SK-N-SH (cell line): ENCODE data around the gene LCNL1. TPM values are rescaled to one million over a fixed set of nuclear protein-coding genes. Genes with fewer than 3 reads are reported as not detected.

Experiments
- CTCF ChIA-PET: fragments of 300-600, 350-600 bp; formaldehyde crosslinking; extraction: SDS; loops from one replicate; lab custom pipeline; 2021; lab: Yijun Ruan, JAX
- POLR2A ChIA-PET: fragments of 350-600 bp; sonication (Branson Sonifier 250); formaldehyde crosslinking; extraction: SDS; loops from one replicate; lab custom pipeline; 2020; ENCODE audit warnings: antibody characterized with exemption, inconsistent platforms; lab: Yijun Ruan, JAX
- DNase-seq: peaks from one replicate; pipeline ENCODE4 v3.0.0; 2012
- H2AFZ ChIP-seq: fragments of 200-600 bp; sonication (generic); 2 replicates; pipeline ENCODE4 v1.8.1; 2016; ENCODE audit warnings: antibody characterized with exemption, mild to moderate bottlenecking, low read depth
- H3F3A ChIP-seq: fragments of 200-600 bp; sonication (generic); replicated peaks from 2 replicates; pipeline ENCODE3; 2016; ENCODE audit warnings: antibody characterized with exemption, mild to moderate bottlenecking; ENCODE audit not compliant: insufficient read depth
- H3K27ac ChIP-seq, 2 experiments: fragments of 200-500 bp in 1 of 2; fragments of 200-600 bp in 1 of 2; sonication (Bioruptor generic) in 1 of 2; sonication (generic), shearing (Covaris generic) in 1 of 2; 2 replicates each; pipeline versions ENCODE4 v1.5.1 to v1.6.1; 2014 to 2016; ENCODE audit warnings: low read depth in 2 of 2, inconsistent platforms in 1 of 2, low read length in 1 of 2, mild to moderate bottlenecking in 1 of 2, mixed read lengths in 1 of 2
- H3K27me3 ChIP-seq: fragments of 200-600 bp; sonication (generic), shearing (Covaris generic); 2 replicates; pipeline ENCODE4 v1.6.1; 2016; ENCODE audit warnings: mixed run types; ENCODE audit not compliant: insufficient read depth
- H3K36me3 ChIP-seq, 2 experiments: fragments of 200-500 bp in 1 of 2; fragments of 200-600 bp in 1 of 2; sonication (Bioruptor generic) in 1 of 2; sonication (generic) in 1 of 2; replicated peaks in 1 of 2; 2 replicates each; pipeline versions ENCODE3 to v1.5.1; 2014 to 2016; ENCODE audit warnings: low read length in 1 of 2, mild to moderate bottlenecking in 1 of 2; ENCODE audit not compliant: insufficient read depth in 2 of 2, control insufficient read depth in 1 of 2
- H3K4me1 ChIP-seq, 2 experiments: fragments of 200-500 bp in 1 of 2; fragments of 200-600 bp in 1 of 2; sonication (Bioruptor generic) in 1 of 2; sonication (generic), shearing (Covaris generic) in 1 of 2; 2 replicates each; pipeline versions ENCODE4 v1.5.1 to v1.6.1; 2014 to 2016; ENCODE audit warnings: low read depth in 1 of 2, low read length in 1 of 2, mixed run types in 1 of 2; ENCODE audit not compliant: insufficient read depth in 2 of 2, control insufficient read depth in 1 of 2
- H3K4me2 ChIP-seq: fragments of 200-600 bp; sonication (generic), shearing (Covaris generic); 2 replicates; pipeline ENCODE4 v1.6.1; 2017; ENCODE audit warnings: mixed run types
- H3K4me3 ChIP-seq, 2 experiments: fragments of 200-500 bp in 1 of 2; fragments of 200-600 bp in 1 of 2; sonication (Bioruptor generic) in 1 of 2; sonication (generic), shearing (Covaris generic) in 1 of 2; 2 replicates each; pipeline versions ENCODE4 v1.5.1 to v1.8.1; 2014 to 2016; ENCODE audit warnings: low read depth in 2 of 2, inconsistent platforms in 1 of 2, low read length in 1 of 2, mild to moderate bottlenecking in 1 of 2, mixed read lengths in 1 of 2, moderate library complexity in 1 of 2
- H3K79me2 ChIP-seq: fragments of 200-600 bp; sonication (generic); 2 replicates; pipeline ENCODE4 v1.8.1; 2017; ENCODE audit warnings: mild to moderate bottlenecking; ENCODE audit not compliant: insufficient read depth
- H3K9ac ChIP-seq: fragments of 200-600 bp; sonication (generic); 2 replicates; pipeline ENCODE4 v1.6.1; 2017; ENCODE audit warnings: mixed run types
- H3K9me2 ChIP-seq: fragments of 200-600 bp; sonication (generic); 2 replicates; pipeline ENCODE4 v1.6.1; 2017; ENCODE audit warnings: mixed run types
- H3K9me3 ChIP-seq: fragments of 200-600 bp; sonication (generic); 2 replicates; pipeline ENCODE4 v1.6.1; 2017; ENCODE audit warnings: mixed run types, mild to moderate bottlenecking, moderate library complexity
- H4K20me1 ChIP-seq: fragments of 200-600 bp; sonication (generic); 2 replicates; pipeline ENCODE4 v1.6.1; 2017; ENCODE audit warnings: mild to moderate bottlenecking, mixed run types; ENCODE audit not compliant: insufficient read depth
- EP300 ChIP-seq, 2 experiments: IDR thresholded peaks; 2 replicates each; pipeline versions ENCODE4 v1.4.0 to v1.6.1; 2012; ENCODE audit warnings: borderline replicate concordance in 1 of 2, low read depth in 1 of 2, low read length in 1 of 2
- EZH2phosphoT487 ChIP-seq: fragments of 200-600 bp; sonication (generic); IDR thresholded peaks from 2 replicates; pipeline ENCODE4 v1.6.1; 2017; ENCODE audit warnings: low read depth, mixed run types, mild to moderate bottlenecking, antibody characterized with exemption, moderate library complexity, borderline replicate concordance
- FOSL2 ChIP-seq: IDR thresholded peaks from 2 replicates; pipeline ENCODE4 v1.4.0; 2012; ENCODE audit warnings: low read depth, mild to moderate bottlenecking, moderate library complexity, borderline replicate concordance
- IRF3 ChIP-seq: fragments of 150-350 bp; IDR thresholded peaks from 2 replicates; pipeline ENCODE4 v1.6.1; 2016; ENCODE audit warnings: mild to moderate bottlenecking, low read depth, low read length
- NRF1 ChIP-seq: IDR thresholded peaks from 2 replicates; pipeline ENCODE4 v1.6.1; 2012; ENCODE audit warnings: low read depth, mild to moderate bottlenecking, low read length
- REST ChIP-seq: IDR thresholded peaks from 2 replicates; pipeline ENCODE4 v1.6.1; 2012; ENCODE audit warnings: mild to moderate bottlenecking, low read depth, low read length, moderate library complexity
- RFX5 ChIP-seq: IDR thresholded peaks from 2 replicates; pipeline ENCODE4 v1.6.1; 2012; ENCODE audit warnings: mild to moderate bottlenecking, improper control_type of control experiment, low read length
- TEAD4 ChIP-seq: IDR thresholded peaks from 2 replicates; pipeline ENCODE4 v1.4.0; 2012; ENCODE audit warnings: mild to moderate bottlenecking, borderline replicate concordance; ENCODE audit not compliant: insufficient read depth
- USF1 ChIP-seq: IDR thresholded peaks from 2 replicates; pipeline ENCODE4 v1.4.0; 2012; ENCODE audit warnings: low read depth, borderline replicate concordance
- WGBS: methylation state at CpG from one replicate; pipeline ENCODE4 v1.1.6; 2017; ENCODE audit warnings: low lambda C conversion rate; 5-methylcytosine and 5-hydroxymethylcytosine counted together
- polyA plus RNA-seq, 3 experiments: library from polyadenylated mRNA; depleted of rRNA; stranded (reverse); fragments of >200 nt; gene quantifications; 2 replicates each; pipeline ENCODE4 v1.2.3, GENCODE V29; 2012

LCNL1 gene
- polyA plus RNA-seq, 1 of the 3 experiments (the other 2 are of a cell fraction) = not detected

- Histone ChIP-seq H3K27me3 (no peaks in the 10 kb centered on the region), H3F3A (peaks cover 6% of the 10 kb centered on the region), H3K36me3 (peaks cover 10 to 38% of the 10 kb centered on the region in 2 experiments), H2AFZ (no peak overlapping the region), H3K9ac (no peak overlapping the region), H3K4me2 (peak overlapping the region; percentile 96; the same call in 1 of the 2 replicates), H3K4me3 (no peak overlapping the region), H3K4me1 (peaks cover 0 to 17% of the 10 kb centered on the region in 2 experiments; a peak in 1 of 4 replicates), H3K79me2 (peaks cover 28% of the 10 kb centered on the region), H3K9me3 (no peaks in the 10 kb centered on the region), H3K27ac (no peak overlapping the region; a peak in 1 of 4 replicates), H4K20me1 (peaks cover 13% of the 10 kb centered on the region), H3K9me2 (no peaks in the 10 kb centered on the region)
- TF ChIP-seq EP300 (IDR thresholded peaks at IDR 0.05; ENCODE audit: borderline replicate concordance in 1 of 2, low read depth in 1 of 2, low read length in 1 of 2) (no peak), REST (no peak), USF1 (no peak), FOSL2 (no peak), TEAD4 (no peak), IRF3 (no peak), EZH2phosphoT487 (no peak), NRF1 (no peak), RFX5 (no peak)
- POLR2A ChIA-PET = no interaction called here
- DNase-seq = no peak
- 93% methylated on average over 25 of the region's 60 CpGs for WGBS
- CTCF ChIA-PET = interaction anchor here (1.5 kb wide), 1 partner anchor 15 kb away, joined by 4 read pairs; no protein-coding TSS in a partner anchor
Observed at GRCh38 chr9:136942112-136942880, 40.5 kb upstream of the LCNL1 start.
